Psoas muscle (tissue), 8 donors: ENCODE results near the gene LRRN2. TPM values are rescaled to one million over a fixed set of nuclear protein-coding genes. Genes with fewer than 3 reads are reported as not detected.
A peak's percentile ranks its signal among the peaks of the same experiment; 100 is the strongest.
"Not testable (repeated sequence)": the region's sequence is repeated elsewhere in the genome, so short reads cannot be mapped to it uniquely, and the experiment has no call there.

Experiments
- ATAC-seq, 4 donors: fragments of 200-7000 bp; cut with Tn5 transposase; one replicate each; pipeline ENCODE4 v1.9.1; 2020; ENCODE audit warnings: moderate library complexity in 3 of 4, mild to moderate bottlenecking in 2 of 4
- DNase-seq, 2 donors: peaks; one replicate each; pipeline ENCODE4 v3.0.0-alpha.2; 2020
- H3K27ac ChIP-seq: fragments of 200-600 bp; one replicate; pipeline ENCODE4 v1.8.0; 2022
- H3K27me3 ChIP-seq, 3 donors: fragments of 200-600 bp in 1 of 3; one replicate each; pipeline versions ENCODE4 v1.6.1 to v1.8.0; 2013 to 2022; ENCODE audit warnings: low read length in 2 of 3, mild to moderate bottlenecking in 2 of 3, moderate library complexity in 1 of 3; ENCODE audit not compliant: insufficient read depth in 3 of 3
- H3K36me3 ChIP-seq, 2 donors: fragments of 200-600 bp in 1 of 2; one replicate each; pipeline versions ENCODE4 v1.6.1 to v1.8.0; 2013 to 2022; ENCODE audit warnings: low read depth in 1 of 2, mild to moderate bottlenecking in 1 of 2, moderate library complexity in 1 of 2; ENCODE audit not compliant: insufficient read depth in 1 of 2
- H3K4me1 ChIP-seq: fragments of 200-600 bp; one replicate; pipeline ENCODE4 v1.8.0; 2022
- H3K4me3 ChIP-seq: fragments of 200-600 bp; one replicate; pipeline ENCODE4 v1.8.0; 2022; ENCODE audit warnings: mild to moderate bottlenecking
- H3K9me3 ChIP-seq: fragments of 200-600 bp; one replicate; pipeline ENCODE4 v1.8.0; 2022
- CTCF ChIP-seq: fragments of 200-600 bp; IDR thresholded peaks from one replicate; pipeline ENCODE4 v1.8.0; 2022; ENCODE audit warnings: antibody characterized with exemption
- WGBS, 3 donors: extraction: QIAGEN DNeasy Blood & Tissue Kit; methylation state at CpG; one replicate each; pipeline versions ENCODE4 v1.1.6 to v1.1.7; 2013; 5-methylcytosine and 5-hydroxymethylcytosine counted together
- intact Hi-C, 2 donors: fragments of 100-400 bp; cut with DNase I; formaldehyde crosslinking; loops; one replicate each; pipeline versions ENCODE4 v1.11.0 to v1.14.2; 2022
- polyA plus RNA-seq, 3 donors: library from polyadenylated mRNA; stranded (reverse); fragments of 200-250 nt; gene quantifications; one replicate each; pipeline ENCODE4 v1.2.3, GENCODE V29; 2013
- total RNA-seq, 4 donors: library from RNA; stranded (reverse); fragmentation: NEBNext Ultra II Directional in 2 of 4; extraction: Animal tissue kit (Norgen Biotek cat#: 25700) in 2 of 4; gene quantifications; one replicate each; pipeline versions ENCODE4 v1.2.1 to v1.2.4, GENCODE V29; 2021 to 2023
- donor health status: healthy with polysubstance abuse.
- donor health status: DM: no; HTN: no; CAD: no; lungs with moderate emphysema.
- donor health status: Bipolar disorder and iron deficiency.
- donor health status: healthy.
- donor health status: DM: yes; HTN: yes; CAD: no.
- donor health status: DM: no; HTN: no; CAD: no.
- donor health status: DM: no; HTN: no; CAD: no.
- donor health status: DM: yes; HTN: yes; CAD: no.

The LRRN2 gene
- total and polyA plus RNA-seq, 7 donors, result 0.71 to 2.2 (median 0.94) TPM

GRCh38 chr1:204572923-204573922, 112.3 kb downstream of the LRRN2 start:
- TF ChIP-seq CTCF, result no peak
- WGBS, 3 donors, result 82 to 89% (median 83%) methylated on average over 8 of the region's 8 CpGs
- no peak overlapping the region for H3K4me3 ChIP-seq
- no peak overlapping the region for H3K27ac ChIP-seq
- H3K4me1 ChIP-seq, result no peaks in the 10 kb centered on the region
- ATAC-seq, result no peak
- H3K36me3 ChIP-seq, result peaks cover 0 to 26% of the 10 kb centered on the region in 2 donors
- no peak for DNase-seq
- H3K27me3 ChIP-seq, result no peaks in the 10 kb centered on the region
- H3K9me3 ChIP-seq, result no peaks in the 10 kb centered on the region
- intact Hi-C loops, result loop anchor here in 1 of 2 donors (5.0 kb wide), 1 partner anchor 119 kb away; no protein-coding TSS in a partner anchor

- intact Hi-C loops, result loop anchor here in 1 of 2 donors (5.0 kb wide), 1 partner anchor 121 kb away; no protein-coding TSS in a partner anchor
- ATAC-seq (no peak), DNase-seq (no peak)
- no peak overlapping the region for H3K4me3 ChIP-seq
- H3K36me3 ChIP-seq, result peaks cover 0 to 37% of the 10 kb centered on the region in 2 donors
- 94 to 97% (median 95%) methylated on average over 4 of the region's 4 CpGs for WGBS, 3 donors
- TF ChIP-seq CTCF, result no peak
- no peaks in the 10 kb centered on the region for H3K27me3 ChIP-seq
- no peaks in the 10 kb centered on the region for H3K4me1 ChIP-seq
- no peaks in the 10 kb centered on the region for H3K9me3 ChIP-seq
- H3K27ac ChIP-seq, result no peak overlapping the region
Measured at GRCh38 chr1:204571631-204572030, 113.9 kb downstream of the LRRN2 start.

GRCh38 chr1:204571128-204571527, 114.4 kb downstream of the LRRN2 start:
- whole genome bisulfite sequencing, 3 donors, result 91 to 92% (median 91%) methylated on average over 2 of the region's 2 CpGs
- DNase-seq (no peak), ATAC-seq (no peak)
- Histone ChIP-seq H3K4me1 (no peaks in the 10 kb centered on the region), H3K27ac (no peak overlapping the region), H3K9me3 (no peaks in the 10 kb centered on the region), H3K36me3 (peaks cover 0 to 41% of the 10 kb centered on the region in 2 donors), H3K27me3 (no peaks in the 10 kb centered on the region), H3K4me3 (no peak overlapping the region)
- intact Hi-C loops, result loop anchor here in 1 of 2 donors (5.0 kb wide), 1 partner anchor 121 kb away; no protein-coding TSS in a partner anchor
- TF ChIP-seq CTCF, result no peak

- peak in 1 of 4 donors; percentile 33 for ATAC-seq
- H3K36me3 ChIP-seq, result peaks cover 0 to 45% of the 10 kb centered on the region in 2 donors
- H3K4me1 ChIP-seq, H3K9me3 ChIP-seq, DNase-seq, H3K4me3 ChIP-seq, H3K27ac ChIP-seq, H3K27me3 ChIP-seq: not testable (repeated sequence)
- 52 to 63% (median 61%) methylated on average over 3 of the region's 3 CpGs for WGBS, 3 donors
- intact Hi-C loops, result loop anchor here in 1 of 2 donors (5.0 kb wide), 1 partner anchor 122 kb away; no protein-coding TSS in a partner anchor
Measured at GRCh38 chr1:204570021-204570420, 115.5 kb downstream of the LRRN2 start.

GRCh38 chr1:204569478-204569877, 116.1 kb downstream of the LRRN2 start:
- Histone ChIP-seq H3K27me3 (no peaks in the 10 kb centered on the region), H3K36me3 (peaks cover 0 to 48% of the 10 kb centered on the region in 2 donors), H3K4me3 (no peak overlapping the region), H3K4me1 (no peaks in the 10 kb centered on the region), H3K27ac (no peak overlapping the region), H3K9me3 (no peaks in the 10 kb centered on the region)
- DNase-seq (no peak), ATAC-seq (no peak)
- intact Hi-C loops, result loop anchor here (5.0 to 10.0 kb wide), 3 partner anchors 195 to 238 kb away; no protein-coding TSS in a partner anchor
- TF ChIP-seq CTCF, result no peak
- 77 to 85% (median 82%) methylated on average over 5 of the region's 5 CpGs for WGBS, 3 donors
